ENCODE measurements around the gene ENO3.

DNA sequence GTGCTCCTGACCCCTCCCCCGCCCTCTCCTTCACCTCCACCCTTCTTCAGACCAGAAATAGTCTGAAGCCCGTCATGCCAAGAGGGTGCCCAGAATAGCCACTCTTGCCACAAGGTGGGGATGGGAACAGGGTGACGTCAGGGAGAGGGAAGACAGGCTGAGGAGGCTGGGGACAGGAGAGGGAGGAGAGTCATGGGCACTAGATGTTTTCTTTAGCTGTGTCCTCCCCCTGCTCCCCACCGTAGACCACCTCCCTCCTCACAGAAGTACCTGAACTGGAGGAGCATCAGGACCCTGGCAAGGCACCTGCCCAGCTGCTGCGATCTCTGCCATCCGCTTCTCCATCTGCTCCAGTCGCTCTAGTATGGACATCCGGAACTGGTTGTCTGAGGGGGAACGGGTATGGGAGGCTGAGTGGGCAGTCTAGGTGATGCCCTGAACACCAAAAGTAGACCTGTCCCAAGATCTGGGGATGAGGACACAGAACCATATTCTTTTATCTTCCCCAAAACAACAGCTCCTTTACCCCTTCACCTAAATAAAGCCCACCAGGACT, 23.3 kb downstream of the ENO3 start:
- TF ChIP-seq, protein P1, sequence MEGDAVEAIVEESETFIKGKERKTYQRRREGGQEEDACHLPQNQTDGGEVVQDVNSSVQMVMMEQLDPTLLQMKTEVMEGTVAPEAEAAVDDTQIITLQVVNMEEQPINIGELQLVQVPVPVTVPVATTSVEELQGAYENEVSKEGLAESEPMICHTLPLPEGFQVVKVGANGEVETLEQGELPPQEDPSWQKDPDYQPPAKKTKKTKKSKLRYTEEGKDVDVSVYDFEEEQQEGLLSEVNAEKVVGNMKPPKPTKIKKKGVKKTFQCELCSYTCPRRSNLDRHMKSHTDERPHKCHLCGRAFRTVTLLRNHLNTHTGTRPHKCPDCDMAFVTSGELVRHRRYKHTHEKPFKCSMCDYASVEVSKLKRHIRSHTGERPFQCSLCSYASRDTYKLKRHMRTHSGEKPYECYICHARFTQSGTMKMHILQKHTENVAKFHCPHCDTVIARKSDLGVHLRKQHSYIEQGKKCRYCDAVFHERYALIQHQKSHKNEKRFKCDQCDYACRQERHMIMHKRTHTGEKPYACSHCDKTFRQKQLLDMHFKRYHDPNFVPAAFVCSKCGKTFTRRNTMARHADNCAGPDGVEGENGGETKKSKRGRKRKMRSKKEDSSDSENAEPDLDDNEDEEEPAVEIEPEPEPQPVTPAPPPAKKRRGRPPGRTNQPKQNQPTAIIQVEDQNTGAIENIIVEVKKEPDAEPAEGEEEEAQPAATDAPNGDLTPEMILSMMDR (IDR thresholded peaks at IDR 0.05), result no peak
- TF ChIP-seq POLR2A (IDR thresholded peaks at IDR 0.05), result no peak
